ENCODE measurements around the gene CDH23.
"Not testable (repeated sequence)": the region's sequence is repeated elsewhere in the genome, so short reads cannot be mapped to it uniquely, and the experiment has no call there.

The CDH23 gene

DNA sequence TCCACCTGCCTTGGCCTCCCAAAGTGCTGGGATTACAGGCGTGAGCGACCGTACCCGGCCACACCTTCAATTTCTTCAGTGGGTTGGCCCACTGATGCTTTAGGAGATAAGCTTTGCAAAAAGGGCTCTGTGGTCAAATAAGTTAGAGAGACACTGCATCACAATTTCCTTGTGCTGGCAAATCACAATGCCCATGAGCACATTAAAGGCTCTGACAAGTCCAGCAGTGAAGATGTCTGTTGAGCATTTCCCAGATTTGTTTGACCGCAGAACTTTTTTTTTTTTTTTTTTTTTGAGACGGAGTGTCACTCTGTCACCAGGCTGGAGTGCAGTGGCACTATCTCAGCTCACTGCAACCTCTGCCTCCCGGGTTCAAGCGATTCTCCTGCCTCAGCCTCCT is 203.5 kb downstream of the CDH23 start:
- DNase-seq (ENCODE audit: low read depth in 2 of 2, low spot score in 1 of 2) = not testable (repeated sequence)

DNA sequence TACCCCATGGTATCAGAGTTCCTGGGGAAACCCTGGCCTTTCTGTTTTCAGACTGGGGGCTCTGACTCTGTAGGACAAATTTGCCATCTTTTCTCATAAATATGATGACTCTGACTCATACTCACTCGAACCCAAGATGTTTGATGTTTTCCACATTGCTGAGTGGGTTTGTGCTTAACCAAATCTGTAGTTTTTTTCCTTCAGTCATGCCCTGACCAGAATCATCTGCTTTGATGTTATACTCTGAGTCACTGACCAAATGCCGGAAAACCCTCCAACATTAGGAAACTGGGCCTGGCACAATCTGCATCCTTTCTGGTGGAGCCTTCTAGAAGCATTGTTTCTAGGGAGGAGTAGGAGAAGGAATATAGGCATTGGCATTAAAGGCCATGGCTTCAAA is 204.1 kb downstream of the CDH23 start:
- DNase-seq (ENCODE audit: low read depth in 2 of 2, low spot score in 1 of 2) = no peak

DNA sequence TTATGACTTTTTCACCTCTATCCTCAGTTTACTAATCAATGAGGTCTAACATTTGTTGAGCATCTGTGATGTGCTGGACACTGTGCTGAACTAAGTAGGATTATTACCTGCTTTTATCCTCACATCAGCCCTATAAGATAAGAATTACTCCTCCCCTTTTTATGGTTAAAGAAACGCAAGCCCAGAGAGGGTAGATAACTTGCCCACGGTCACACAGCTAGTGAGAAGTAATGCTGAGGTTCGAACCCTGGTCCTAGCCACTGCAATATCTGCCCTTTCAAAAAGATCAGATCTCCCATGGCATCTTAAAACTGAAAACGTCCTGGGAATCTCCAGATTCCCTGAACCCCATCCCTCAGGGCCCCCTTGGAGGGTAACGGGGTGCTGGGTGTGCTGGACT is 204.6 kb downstream of the CDH23 start:
- no peak for DNase-seq (ENCODE audit: low read depth in 2 of 2, low spot score in 1 of 2)

DNA sequence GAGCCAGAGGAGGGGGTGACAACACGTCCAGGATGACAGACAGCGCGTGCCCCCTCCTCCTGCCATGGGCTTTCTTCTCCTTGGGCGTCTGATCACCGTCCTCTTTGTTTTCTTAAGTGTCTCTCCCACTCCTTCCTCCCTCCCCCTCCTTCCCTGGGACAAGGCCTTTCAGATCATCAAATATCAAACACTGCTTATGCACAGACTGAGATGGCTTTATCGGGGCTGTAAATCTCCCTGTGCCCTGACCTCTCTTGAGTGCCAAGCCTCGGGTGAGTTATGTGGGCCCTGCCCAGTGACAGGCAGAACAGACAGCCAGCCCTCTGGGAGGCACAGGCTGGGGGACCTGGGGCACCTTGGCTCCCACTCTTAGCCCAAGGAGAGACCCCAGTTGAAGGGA is 206.4 kb downstream of the CDH23 start:
- DNase-seq (ENCODE audit: low read depth in 2 of 2, low spot score in 1 of 2) = no peak

DNA sequence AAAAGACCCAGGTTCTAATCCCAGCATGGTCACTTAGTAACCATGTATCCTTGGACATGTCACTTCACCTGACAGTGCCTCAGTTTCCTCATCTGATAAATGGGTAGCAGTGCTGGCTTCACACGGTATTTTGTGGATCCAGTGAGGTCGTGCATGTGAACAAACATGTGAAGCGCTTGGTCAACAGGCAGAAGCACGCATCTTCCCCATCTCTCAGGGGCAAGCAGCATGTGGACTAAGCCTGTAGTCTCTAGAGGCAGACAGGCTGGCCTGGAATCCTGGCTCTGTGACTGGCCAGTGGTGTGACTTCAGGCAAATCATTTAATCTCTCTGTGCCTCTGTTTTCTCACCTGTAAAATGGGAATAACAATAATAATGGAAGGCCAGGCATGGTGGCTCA is 207.0 kb downstream of the CDH23 start:
- DNase-seq (ENCODE audit: low read depth in 2 of 2, low spot score in 1 of 2) = no peak

DNA sequence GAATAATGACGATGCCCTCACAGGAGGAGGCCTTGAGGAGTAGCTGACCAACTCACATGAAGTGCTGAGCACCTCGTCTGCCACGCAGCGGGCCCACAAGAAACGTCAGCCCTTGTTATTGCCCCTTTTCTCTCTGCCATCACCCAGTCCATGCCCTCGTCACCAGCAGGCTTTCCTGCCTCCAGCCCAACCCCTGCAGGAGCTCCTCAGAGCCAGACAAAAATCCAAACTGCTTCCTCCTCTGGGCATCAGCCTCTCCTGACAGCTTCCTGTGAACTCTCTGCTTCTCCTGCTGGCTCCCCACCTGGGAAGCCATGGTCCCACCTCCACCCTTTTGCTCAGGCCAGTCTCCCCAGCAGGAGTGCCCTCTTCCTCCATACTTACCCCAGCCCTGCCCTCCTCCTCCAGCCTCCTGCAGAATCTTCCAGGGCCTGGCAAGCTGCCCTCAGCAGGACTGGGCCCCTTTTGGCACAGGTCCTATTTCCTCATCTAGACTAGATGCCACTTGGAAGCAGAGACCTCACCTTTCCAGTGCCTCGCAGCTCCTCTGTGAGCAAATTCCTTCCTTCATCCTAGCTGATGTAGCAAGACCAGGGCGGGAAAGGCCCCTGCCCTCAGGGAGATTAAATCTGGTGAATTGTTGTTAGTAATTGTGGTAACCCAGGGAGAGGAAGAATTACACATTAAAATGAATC is 207.8 kb downstream of the CDH23 start:
- no peak for DNase-seq (ENCODE audit: low read depth in 2 of 2, low spot score in 1 of 2)

DNA sequence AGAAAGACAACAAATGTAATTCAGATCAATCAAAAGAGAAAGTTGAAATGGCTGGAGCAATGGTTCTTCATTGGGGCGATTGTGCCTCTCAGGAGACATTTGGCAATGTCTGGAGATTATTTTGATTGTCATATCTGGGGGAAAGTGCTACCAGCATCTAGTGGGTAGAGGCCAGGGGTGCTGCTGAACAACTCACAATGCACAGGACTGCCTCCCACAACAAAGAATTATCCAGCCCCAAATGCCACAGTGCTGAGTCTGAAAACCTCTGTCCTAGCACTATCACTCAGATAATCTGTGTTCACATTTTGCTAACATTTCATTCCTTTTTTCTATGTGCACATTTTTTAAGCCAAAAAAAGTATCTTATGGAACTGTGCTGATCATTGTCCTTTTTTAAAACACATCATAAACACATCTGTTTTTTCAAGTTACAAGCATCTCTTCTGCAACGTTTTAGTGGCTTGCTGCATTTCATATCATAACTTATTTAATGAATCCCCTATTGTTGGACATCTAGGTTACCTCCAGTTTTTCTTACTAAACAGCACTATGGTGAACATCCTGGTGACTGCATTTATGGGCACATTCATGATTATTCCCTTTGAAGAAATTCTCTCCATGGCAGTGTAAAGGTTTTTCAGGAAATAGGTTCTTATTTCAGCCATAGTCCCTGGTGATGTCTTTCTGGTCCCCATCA is 208.7 kb downstream of the CDH23 start:
- DNase-seq (ENCODE audit: low read depth in 2 of 2, low spot score in 1 of 2) = no peak

DNA sequence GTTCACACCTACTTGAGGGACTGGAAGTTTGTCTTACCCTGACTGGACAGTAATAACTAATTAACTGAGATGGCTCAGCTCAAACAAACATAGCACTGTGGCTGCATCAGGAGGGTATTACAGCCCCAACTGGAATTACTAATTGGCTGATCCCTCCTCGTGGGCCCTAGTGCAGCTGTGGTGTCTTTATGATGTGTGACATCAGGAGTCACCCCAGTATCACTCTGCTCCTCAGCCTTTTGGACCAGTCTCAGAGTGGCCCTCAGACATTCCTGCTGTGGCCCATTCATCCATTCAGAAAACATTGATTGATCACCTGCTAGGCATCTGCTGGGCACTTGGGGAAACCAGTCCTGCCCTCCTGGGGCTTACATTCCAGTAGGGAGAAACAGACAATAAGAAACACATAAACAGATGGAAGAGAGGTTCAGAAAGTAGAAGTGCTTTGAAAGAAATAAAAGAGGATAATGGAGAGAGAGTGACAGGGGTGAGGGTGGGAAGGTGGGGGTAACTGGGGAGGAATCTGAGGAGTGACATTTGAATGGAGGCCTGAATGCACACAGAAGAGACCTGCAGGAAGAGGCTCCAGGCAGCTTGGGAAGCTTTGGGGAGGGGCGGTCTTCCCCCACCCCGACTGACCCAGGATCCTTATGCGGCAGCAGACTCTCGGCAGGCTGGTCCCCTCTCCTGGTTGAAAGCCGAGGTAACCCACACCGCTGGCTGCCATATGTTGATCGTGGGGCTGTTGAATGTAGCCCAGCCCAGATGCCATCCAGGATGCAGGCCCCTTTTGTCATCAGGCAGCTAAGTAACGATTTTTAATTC is 209.7 kb downstream of the CDH23 start:
- DNase-seq (ENCODE audit: low read depth in 2 of 2, low spot score in 1 of 2) = no peak

DNA sequence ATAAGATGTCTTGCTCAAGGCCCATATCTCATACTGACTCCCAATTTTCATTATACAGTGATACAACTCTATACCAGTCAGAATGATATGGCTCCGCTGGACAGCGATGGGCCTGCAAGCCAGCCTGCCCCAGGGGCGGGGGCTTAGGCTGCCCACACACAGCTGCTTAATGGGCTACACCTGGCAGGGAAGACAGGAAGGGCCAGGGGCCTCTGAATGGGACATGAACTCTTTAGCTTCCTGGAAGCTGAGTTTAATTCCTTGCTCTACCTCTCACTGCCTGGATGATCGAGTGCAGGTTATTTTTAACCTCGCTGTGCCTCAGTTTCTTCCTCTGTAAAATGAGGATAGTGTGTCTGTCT is 210.3 kb downstream of the CDH23 start:
- DNase-seq (ENCODE audit: low read depth in 2 of 2, low spot score in 1 of 2) = no peak

DNA sequence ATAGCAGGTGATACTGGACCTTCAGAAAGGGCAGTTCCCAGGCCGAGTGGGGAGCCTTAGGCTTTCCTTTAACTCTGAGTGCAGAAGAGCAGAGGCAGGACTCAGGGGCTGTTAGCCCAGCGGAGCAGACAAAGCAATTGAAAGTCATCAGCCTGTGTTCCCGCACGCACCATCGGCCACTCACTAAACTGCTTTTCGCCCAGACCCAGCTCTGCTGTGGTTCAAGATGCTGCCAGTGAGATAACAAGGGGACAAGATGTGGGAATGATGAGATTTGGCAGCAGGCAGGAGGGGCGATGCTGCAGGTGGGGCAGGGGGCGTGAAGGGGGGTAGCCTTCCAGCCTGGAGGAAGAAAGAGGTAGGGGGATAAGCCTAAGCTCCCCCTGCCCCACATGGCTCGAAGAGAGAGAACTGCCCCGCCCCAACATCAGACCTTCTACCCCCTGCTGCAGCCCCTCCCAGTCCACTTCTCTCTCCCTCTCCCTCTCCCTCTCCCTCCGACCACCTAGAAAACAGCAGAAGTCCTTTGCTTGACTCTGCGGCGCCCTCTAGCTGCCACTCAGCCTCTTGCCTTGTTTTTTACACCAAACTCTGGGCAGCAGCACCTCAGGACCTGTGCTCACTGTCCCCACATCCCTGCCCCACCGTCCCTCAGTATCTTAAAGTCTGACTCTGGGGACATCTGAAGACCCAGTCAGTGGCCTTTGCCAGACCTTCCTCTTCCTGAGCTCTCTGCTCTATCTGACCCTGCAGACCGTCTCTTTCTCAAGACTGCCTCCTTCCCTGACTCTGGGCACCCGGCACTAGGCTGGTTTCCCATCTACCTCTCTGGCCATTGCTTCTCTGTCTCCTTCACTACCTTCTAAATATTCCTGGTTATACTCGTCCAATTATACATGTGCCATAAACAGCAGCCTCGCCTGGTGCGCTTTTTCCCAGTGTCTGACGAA is 212.4 kb downstream of the CDH23 start:
- peak; percentile 26 to 43 for DNase-seq (ENCODE audit: low read depth in 2 of 2, low spot score in 1 of 2)

DNA sequence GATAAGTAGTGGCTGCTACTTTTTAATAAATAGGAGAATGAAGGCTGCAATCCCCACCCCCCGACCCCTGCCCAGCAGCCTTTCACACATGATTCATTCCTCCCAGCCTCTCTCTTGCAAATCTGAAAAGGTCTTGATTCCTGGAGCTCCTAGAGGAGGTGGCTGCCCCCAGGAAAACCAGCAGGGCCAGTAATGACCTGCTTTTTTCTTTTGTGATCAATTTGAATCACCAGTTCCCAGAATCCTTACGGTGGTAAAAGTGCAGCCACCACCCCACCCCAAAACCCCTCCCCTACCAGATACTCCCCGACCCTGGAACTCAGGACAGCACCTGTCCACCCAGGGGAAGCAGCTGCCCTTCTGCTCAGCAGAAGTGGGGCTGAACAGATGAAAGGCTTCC is 213.9 kb downstream of the CDH23 start:
- DNase-seq (ENCODE audit: low read depth in 2 of 2, low spot score in 1 of 2) = no peak

DNA sequence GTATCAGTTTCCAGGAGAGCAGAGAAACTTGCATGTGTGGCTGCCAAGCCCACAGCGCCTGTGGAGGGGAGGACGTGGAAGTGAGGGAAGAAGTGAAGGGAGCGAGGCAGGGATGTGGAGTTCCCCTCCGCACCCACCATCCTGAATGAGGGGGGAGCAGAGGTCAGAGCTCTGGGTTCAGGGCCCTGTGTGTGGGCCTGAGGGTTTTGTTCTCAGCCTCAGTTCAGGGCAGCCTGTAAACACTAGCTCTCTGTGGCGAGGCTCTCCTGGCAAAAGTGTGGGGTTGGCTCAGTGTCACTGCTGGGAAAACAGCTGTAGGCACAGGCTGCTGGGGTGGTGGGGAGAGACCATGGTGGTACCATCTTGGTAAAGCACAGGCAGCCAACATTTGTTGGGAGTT is 214.4 kb downstream of the CDH23 start:
- no peak for DNase-seq (ENCODE audit: low read depth in 2 of 2, low spot score in 1 of 2)

DNA sequence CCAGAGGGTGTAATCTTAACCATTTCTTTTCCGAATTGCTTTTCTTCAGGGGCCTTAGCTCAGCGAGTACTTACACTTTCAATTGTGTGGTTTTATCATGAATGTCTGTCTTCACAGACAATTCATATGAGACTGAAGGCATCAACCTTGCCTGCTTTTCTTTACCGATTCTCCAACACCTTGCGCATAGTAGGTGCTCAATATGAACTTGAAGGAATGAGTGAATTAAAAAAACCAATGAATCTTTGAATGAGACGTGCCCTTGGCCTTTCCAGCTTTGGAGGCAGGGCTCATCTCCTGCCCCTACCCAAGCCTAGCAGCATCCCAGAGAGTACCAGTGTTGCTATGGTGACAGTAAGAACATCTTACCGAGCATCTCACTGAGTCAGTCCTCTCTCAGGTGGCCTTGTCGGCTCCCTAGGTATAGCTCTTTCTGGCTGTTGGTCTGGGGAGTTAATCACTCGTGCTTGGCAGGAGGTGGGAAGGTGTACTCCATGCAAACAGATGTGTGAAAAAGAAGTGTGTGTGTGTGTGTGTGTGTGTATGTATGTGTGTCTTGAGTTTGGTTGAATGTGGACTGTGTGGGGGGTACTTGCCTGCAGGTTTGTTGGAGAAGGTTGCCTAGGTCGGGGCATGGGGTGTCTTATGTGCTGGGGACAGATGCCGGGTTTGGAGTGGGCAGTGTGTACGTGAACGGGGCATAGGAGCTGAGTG is 215.1 kb downstream of the CDH23 start:
- DNase-seq (ENCODE audit: low read depth in 2 of 2, low spot score in 1 of 2) = no peak

DNA sequence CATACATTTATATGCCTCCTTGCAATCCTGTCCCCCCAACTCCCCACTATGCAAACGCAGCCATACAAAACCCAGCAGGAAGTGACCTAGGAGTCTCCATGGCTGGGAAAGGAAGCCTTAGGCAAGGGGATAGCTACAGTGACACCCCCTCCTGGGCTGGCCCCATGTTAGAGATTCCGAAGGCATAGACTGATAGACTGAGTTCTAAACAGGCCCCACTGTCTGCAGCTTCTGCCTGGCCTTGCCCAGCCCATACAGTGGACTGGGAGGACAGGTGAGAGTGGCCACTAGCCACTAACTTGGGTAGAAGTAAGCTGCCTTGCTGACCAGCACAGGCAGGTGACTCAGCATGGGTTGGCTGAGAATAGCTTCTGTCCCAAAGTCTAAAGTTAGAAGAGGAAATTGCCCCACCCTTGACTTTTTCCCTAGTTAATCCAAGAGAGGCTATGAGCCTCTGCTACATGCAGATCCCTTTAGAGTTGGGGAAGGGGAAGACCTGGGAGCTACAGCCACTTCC is 216.6 kb downstream of the CDH23 start:
- DNase-seq (ENCODE audit: low read depth in 2 of 2, low spot score in 1 of 2) = no peak

DNA sequence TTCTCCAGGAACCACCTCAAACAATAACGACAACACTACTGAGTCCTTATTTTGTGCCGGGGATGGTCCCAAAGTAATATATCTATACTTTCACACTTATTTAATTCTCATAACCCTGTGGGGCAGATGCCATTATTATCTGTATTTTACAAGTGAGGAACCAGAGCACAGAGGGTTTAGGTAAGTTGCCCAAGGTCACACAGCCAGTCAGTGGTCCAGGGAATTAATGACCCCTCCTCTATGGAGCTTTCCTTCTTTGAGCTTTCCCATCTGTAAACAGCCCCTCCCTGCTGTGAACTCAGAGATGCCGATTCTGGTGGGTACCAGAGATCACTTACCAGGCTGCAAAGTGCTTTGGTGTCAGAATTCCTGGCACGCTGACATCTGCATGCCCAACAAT is 217.2 kb downstream of the CDH23 start:
- DNase-seq (ENCODE audit: low read depth in 2 of 2, low spot score in 1 of 2) = no peak

DNA sequence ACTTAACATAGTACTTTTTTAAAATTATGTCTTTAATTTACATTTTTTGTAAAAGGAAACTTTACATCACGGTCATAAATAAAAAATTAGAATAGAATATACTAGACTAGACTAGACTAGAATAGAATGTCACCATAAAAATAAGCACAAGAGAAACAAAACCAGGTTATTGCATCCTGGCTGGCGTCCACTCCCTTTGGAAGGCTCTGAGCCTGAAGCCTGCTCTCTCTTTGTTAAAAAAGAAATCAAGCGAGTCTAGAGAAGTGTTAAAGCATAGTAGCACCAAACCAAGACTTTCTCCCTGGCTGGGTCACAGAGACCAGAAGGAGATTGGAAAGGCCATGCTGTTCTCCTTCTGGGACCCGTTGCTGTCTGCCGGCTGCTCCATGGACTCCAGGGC is 218.2 kb downstream of the CDH23 start:
- no peak for DNase-seq (ENCODE audit: low read depth in 2 of 2, low spot score in 1 of 2)

DNA sequence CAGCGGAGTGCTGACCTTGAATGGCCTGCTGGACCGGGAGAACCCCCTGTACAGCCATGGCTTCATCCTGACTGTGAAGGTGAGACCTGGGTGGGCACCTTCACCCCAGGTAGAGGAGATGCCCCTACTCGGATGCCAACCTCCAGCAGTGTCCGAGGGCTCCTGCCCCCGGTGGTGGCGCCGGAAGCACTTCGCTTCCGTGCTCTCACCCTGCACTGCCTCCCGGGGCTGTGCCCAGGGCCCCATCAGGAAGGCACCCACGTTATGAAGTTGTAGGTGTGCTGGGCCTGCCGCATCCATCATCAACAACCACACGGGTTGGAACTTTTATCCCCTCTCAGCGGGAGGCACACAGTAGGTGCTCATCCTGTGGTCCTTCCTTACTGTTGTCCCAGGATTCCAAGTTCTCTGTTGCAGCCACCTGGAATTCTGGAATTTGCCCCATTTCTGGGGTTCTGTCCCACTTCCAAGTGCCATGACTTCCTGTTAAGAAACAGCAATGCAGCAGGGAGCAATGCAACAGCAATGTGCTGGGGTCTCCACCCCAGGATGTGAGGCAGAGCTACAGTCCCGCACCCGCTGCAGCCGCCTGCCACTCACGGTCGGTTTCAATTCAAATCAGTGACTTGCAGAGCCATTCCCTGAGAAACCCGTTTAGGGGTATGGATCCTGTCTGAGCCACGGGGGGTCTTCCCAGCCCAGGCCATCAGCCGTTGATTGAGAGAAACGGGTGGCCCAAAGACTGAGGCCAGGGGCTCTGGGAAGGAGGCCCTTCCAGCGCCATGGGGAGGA is 219.0 kb downstream of the CDH23 start:
- no peak for DNase-seq (ENCODE audit: low read depth in 2 of 2, low spot score in 1 of 2)

DNA sequence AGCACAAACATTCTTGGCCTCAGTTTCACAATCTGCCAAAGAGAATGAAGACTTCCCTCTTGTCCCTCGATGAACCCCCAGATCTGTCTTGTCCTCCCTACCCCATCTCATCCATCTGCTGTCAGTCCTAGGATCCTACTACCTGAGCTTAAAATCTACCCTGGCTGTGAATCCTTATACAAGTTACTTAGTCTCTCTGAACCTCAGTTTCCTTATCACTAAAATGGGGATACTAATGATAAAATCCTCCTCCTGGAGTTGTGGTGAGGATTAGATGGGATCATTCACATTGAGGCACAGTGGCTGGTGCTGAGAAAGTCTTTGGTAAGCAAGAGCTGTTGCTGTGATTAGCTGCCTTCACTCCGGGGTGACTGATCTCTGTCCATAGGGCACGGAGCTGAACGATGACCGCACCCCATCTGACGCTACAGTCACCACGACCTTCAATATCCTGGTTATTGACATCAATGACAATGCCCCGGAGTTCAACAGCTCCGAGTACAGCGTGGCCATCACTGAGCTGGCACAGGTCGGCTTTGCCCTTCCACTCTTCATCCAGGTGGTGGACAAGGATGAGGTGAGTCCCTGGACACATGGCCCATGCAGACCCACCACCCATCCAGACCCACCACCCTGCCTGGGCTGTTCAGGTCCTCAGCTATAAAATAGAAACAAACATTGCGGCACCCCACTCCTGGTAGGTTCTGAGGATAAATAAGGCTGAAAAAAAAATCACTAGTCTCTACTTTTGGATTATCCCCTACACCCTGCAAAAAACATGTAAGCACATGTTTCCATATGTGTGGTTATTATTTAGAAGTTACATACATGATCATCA is 220.3 kb downstream of the CDH23 start:
- DNase-seq (ENCODE audit: low read depth in 2 of 2, low spot score in 1 of 2) = no peak

DNA sequence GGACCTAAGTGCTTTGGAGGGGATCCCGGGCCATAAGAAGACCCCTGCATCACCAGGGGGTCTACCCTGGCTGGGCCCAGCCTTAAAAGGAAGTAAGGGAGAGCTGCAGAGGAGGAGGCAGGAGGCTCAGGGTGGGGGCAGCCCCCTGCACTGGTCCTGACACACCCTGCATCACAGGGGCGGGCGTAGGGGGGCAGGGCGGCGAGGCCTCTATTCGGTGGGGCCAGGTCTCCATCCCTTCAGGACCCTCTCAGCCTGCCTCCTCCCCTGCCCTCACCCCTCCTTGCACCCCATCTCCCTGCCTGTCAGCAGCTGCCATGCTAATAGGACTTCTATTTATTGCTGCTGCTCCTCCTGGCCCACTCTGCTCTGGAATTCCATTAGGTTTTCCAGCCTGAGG is 221.5 kb downstream of the CDH23 start:
- no peak for DNase-seq (ENCODE audit: low read depth in 2 of 2, low spot score in 1 of 2)
